HEK293 (cell line): ENCODE measurements around the gene KRT82.

ENCODE experiments used
- HOXA7 ChIP-seq: sonication (generic); formaldehyde crosslinking; IDR thresholded peaks from 2 replicates; pipeline ENCODE4 v1.8.1; 2022; ENCODE audit warnings: missing genetic modification reagents, borderline replicate concordance
- MYNN ChIP-seq: fragments of 450-650 bp; formaldehyde crosslinking; IDR thresholded peaks from 2 replicates; pipeline ENCODE4 v1.5.1; 2016; ENCODE audit warnings: missing biosample characterization, missing genetic modification characterization, borderline replicate concordance
- ZNF350 ChIP-seq: fragments of 450-650 bp; formaldehyde crosslinking; IDR thresholded peaks from 2 replicates; pipeline ENCODE4 v1.5.0; 2017; ENCODE audit warnings: missing biosample characterization, mild to moderate bottlenecking, missing genetic modification characterization
- ZNF521 ChIP-seq: fragments of 450-650 bp; formaldehyde crosslinking; IDR thresholded peaks from 2 replicates; pipeline ENCODE4 v1.5.1; 2017; ENCODE audit warnings: missing biosample characterization, mild to moderate bottlenecking, missing genetic modification characterization
- ZNF629 ChIP-seq: fragments of 450-650 bp; formaldehyde crosslinking; IDR thresholded peaks from 2 replicates; pipeline ENCODE4 v1.5.1; 2017; ENCODE audit warnings: missing biosample characterization, missing genetic modification characterization
- TF ChIP-seq, protein P1 (sequence below): fragments of 450-650 bp; formaldehyde crosslinking; IDR thresholded peaks from 2 replicates; pipeline ENCODE4 v1.5.1; 2016; ENCODE audit warnings: missing biosample characterization, missing genetic modification characterization
- TF ChIP-seq, protein P2 (sequence below): fragments of 450-650 bp; formaldehyde crosslinking; IDR thresholded peaks from 2 replicates; pipeline ENCODE4 v1.5.1; 2016; ENCODE audit warnings: missing biosample characterization, missing genetic modification characterization

DNA sequence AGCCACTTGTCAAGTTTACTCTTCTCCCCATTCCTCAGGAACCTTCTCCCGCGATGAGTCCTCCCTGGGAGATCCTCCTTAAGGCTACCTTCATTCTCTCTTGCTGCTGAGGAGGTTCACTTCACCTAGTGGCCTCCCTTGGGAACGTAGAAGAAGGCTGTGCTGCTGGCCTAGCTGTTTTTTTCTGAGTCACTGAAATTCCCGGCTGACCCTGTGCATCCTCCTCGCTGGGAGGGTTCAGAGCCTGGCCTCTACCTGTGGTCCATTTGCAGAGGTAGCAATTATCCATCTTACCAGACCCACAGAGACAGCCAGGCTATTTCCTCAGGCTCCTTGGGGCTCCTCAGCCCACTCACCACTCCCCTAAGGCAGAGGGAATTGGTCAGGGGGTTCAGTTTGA lies 4.6 kb downstream of the KRT82 start:
- TF ChIP-seq ZNF629 (tag by site-specific recombination) (no peak), HOXA7 (CRISPR knock-in tag) (no peak), MYNN (tag by site-specific recombination) (no peak), ZNF521 (no peak), ZNF350 (tag by site-specific recombination) (no peak)
- TF ChIP-seq, protein P1, sequence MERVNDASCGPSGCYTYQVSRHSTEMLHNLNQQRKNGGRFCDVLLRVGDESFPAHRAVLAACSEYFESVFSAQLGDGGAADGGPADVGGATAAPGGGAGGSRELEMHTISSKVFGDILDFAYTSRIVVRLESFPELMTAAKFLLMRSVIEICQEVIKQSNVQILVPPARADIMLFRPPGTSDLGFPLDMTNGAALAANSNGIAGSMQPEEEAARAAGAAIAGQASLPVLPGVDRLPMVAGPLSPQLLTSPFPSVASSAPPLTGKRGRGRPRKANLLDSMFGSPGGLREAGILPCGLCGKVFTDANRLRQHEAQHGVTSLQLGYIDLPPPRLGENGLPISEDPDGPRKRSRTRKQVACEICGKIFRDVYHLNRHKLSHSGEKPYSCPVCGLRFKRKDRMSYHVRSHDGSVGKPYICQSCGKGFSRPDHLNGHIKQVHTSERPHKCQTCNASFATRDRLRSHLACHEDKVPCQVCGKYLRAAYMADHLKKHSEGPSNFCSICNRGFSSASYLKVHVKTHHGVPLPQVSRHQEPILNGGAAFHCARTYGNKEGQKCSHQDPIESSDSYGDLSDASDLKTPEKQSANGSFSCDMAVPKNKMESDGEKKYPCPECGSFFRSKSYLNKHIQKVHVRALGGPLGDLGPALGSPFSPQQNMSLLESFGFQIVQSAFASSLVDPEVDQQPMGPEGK (tag by site-specific recombination), result no peak
- TF ChIP-seq, protein P2, sequence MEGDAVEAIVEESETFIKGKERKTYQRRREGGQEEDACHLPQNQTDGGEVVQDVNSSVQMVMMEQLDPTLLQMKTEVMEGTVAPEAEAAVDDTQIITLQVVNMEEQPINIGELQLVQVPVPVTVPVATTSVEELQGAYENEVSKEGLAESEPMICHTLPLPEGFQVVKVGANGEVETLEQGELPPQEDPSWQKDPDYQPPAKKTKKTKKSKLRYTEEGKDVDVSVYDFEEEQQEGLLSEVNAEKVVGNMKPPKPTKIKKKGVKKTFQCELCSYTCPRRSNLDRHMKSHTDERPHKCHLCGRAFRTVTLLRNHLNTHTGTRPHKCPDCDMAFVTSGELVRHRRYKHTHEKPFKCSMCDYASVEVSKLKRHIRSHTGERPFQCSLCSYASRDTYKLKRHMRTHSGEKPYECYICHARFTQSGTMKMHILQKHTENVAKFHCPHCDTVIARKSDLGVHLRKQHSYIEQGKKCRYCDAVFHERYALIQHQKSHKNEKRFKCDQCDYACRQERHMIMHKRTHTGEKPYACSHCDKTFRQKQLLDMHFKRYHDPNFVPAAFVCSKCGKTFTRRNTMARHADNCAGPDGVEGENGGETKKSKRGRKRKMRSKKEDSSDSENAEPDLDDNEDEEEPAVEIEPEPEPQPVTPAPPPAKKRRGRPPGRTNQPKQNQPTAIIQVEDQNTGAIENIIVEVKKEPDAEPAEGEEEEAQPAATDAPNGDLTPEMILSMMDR (tag by site-specific recombination), result no peak
